ENCODE measurements around the gene GRM1. TPM values are rescaled to one million over a fixed set of nuclear protein-coding genes. Genes with fewer than 3 reads are reported as not detected.
"Not testable (repeated sequence)": the region's sequence is repeated elsewhere in the genome, so short reads cannot be mapped to it uniquely, and the experiment has no call there.

Gene GRM1
- total RNA-seq, 6 donors from 2014 or later: 0.10 TPM; not detected in 5

GRCh38 chr6:146219101-146219500 is 190.2 kb downstream of the GRM1 start:
- TF ChIP-seq POLR2AphosphoS5 (IDR thresholded peaks at IDR 0.05) (no peak), CTCF (IDR thresholded peaks at IDR 0.05) (no peak), POLR2A (IDR thresholded peaks at IDR 0.05) (no peak), EP300 (IDR thresholded peaks at IDR 0.05) (no peak)
- 84 to 86% methylated on average over 3 of the region's 3 CpGs for WGBS, 2 donors
- DNase-seq (no peak), ATAC-seq (ENCODE audit: low FRiP score in 2 of 2) (no peak)
- no peaks in the 10 kb centered on the region for H3K9me3 ChIP-seq
- no peak overlapping the region for H3K4me3 ChIP-seq
- H3K36me3 ChIP-seq: no peaks in the 10 kb centered on the region
- no peak overlapping the region for H3K27ac ChIP-seq
- no peaks in the 10 kb centered on the region for H3K27me3 ChIP-seq
- H3K4me1 ChIP-seq: no peaks in the 10 kb centered on the region

- Histone ChIP-seq H3K27me3 (no peaks in the 10 kb centered on the region), H3K4me3 (no peak overlapping the region), H3K4me1 (no peaks in the 10 kb centered on the region), H3K36me3 (no peaks in the 10 kb centered on the region), H3K9me3 (no peaks in the 10 kb centered on the region), H3K27ac (no peak overlapping the region)
- TF ChIP-seq POLR2AphosphoS5 (IDR thresholded peaks at IDR 0.05): no peak
- no peak for TF ChIP-seq POLR2A (IDR thresholded peaks at IDR 0.05)
- ATAC-seq (ENCODE audit: low FRiP score in 2 of 2): no peak
- DNase-seq: no peak
- 33 to 34% methylated on average over 3 of the region's 3 CpGs for WGBS, 2 donors
These were observed 195.6 kb downstream of the GRM1 start for GRCh38 chr6:146224449-146224848.

DNA sequence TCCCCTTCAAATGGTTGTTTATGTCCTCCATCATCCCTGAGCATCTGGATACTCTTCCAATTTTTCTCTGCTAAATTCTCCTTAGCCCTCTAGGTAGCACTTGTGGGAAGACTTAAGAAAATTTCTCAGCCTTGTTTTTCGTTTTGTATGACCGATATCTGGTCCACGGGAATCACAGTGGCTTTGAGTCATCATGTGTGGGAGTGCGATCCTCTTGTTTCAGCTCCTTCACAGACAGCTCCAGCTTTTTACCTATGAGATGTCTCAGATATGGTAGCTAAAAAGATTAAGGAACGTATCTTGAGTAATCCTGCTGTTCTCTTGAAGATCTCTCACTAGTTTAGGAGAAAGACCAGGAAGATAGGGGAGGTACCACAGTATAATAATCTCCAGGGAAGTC is 196.1 kb downstream of the GRM1 start:
- H3K27me3 ChIP-seq: no peaks in the 10 kb centered on the region
- no peaks in the 10 kb centered on the region for H3K4me1 ChIP-seq
- no peak overlapping the region for H3K27ac ChIP-seq
- H3K4me3 ChIP-seq: no peak overlapping the region
- 80 to 81% methylated on average over 5 of the region's 5 CpGs for WGBS, 2 donors
- no peak for ATAC-seq (ENCODE audit: low FRiP score in 2 of 2)
- no peak for DNase-seq
- H3K36me3 ChIP-seq: no peaks in the 10 kb centered on the region
- no peaks in the 10 kb centered on the region for H3K9me3 ChIP-seq
- TF ChIP-seq CTCF (IDR thresholded peaks at IDR 0.05) (no peak), EP300 (IDR thresholded peaks at IDR 0.05) (no peak), POLR2AphosphoS5 (IDR thresholded peaks at IDR 0.05) (no peak), POLR2A (IDR thresholded peaks at IDR 0.05) (no peak)

GRCh38 chr6:146240322-146240721 is 211.5 kb downstream of the GRM1 start:
- 76 to 88% methylated on average over 1 of the region's 1 CpG for WGBS, 2 donors
- H3K36me3 ChIP-seq: no peaks in the 10 kb centered on the region
- H3K27ac ChIP-seq: no peak overlapping the region
- no peaks in the 10 kb centered on the region for H3K4me1 ChIP-seq
- no peaks in the 10 kb centered on the region for H3K27me3 ChIP-seq
- peaks cover 0 to 4% (median 0%) of the 10 kb centered on the region in 4 donors for H3K9me3 ChIP-seq
- H3K4me3 ChIP-seq: no peak overlapping the region
- ATAC-seq (ENCODE audit: low FRiP score in 2 of 2): no peak
- TF ChIP-seq EP300 (IDR thresholded peaks at IDR 0.05) (no peak), CTCF (IDR thresholded peaks at IDR 0.05) (no peak), POLR2A (IDR thresholded peaks at IDR 0.05) (no peak)
- DNase-seq: no peak

DNA sequence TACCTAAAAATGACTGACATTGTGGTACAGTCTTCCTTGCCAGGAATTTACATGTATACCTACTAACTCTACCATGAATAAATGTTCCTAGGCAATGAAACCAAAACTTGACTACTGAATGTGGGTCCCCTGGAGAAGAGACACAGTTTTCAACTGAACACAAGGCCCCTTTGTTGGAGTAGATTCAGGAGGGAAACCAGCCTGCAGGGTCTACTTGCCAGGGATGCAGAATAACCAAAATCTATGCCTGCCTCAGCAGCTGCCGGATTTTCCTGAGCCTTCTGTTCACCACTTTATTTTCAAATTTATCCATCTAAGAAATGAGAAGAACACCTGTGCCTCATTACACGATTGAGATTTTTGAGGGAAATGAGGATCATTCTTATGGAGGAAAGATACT is 211.9 kb downstream of the GRM1 start:
- 73 to 95% methylated on average over 2 of the region's 2 CpGs for WGBS, 2 donors
- H3K27ac ChIP-seq: no peak overlapping the region
- no peaks in the 10 kb centered on the region for H3K4me1 ChIP-seq
- no peak for ATAC-seq (ENCODE audit: low FRiP score in 2 of 2)
- DNase-seq: no peak
- TF ChIP-seq EP300 (IDR thresholded peaks at IDR 0.05): no peak
- TF ChIP-seq POLR2A (IDR thresholded peaks at IDR 0.05): no peak
- no peak for TF ChIP-seq POLR2AphosphoS5 (IDR thresholded peaks at IDR 0.05)
- no peak for TF ChIP-seq CTCF (IDR thresholded peaks at IDR 0.05)
- H3K36me3 ChIP-seq: no peaks in the 10 kb centered on the region
- H3K4me3 ChIP-seq: no peak overlapping the region
- H3K27me3 ChIP-seq: no peaks in the 10 kb centered on the region
- peaks cover 0 to 4% (median 0%) of the 10 kb centered on the region in 4 donors for H3K9me3 ChIP-seq

DNA sequence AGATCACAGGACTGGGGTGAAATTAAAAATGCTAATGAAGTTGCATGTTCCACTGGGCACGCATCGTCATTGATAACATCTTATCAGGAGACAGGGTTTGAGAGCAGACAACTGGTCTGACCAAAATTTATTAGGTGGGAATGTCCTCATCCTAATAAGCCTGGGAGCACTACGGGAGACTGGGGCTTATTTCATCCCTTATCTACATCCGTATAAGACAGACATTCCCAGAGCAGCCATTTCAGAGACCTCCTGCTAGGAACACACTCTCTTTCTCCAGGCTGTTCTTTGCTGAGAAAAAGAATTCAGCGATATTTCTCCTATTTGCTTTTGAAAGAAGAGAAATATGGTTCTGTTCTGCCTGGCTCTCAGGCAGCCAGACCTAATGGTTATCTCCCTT is 214.8 kb downstream of the GRM1 start:
- not testable (repeated sequence) for H3K4me3 ChIP-seq; DNase-seq; H3K27me3 ChIP-seq; H3K36me3 ChIP-seq; H3K4me1 ChIP-seq; H3K27ac ChIP-seq; H3K9me3 ChIP-seq; ATAC-seq (ENCODE audit: low FRiP score in 2 of 2)
- WGBS, 2 donors: 84 to 93% methylated on average over 5 of the region's 5 CpGs
